GM06990 (cell line): ENCODE measurements around the gene CXCL8.

Experiments
- DNase-seq: peaks from one replicate; pipeline ENCODE4 v3.0.0-alpha.2; 2011; ENCODE audit not compliant: insufficient read length; ENCODE audit errors: extremely low read depth
- H3K27me3 ChIP-seq: replicated peaks from 2 replicates; pipeline ENCODE4 v1.6.0; 2011; ENCODE audit warnings: low read length; ENCODE audit not compliant: control insufficient read depth, insufficient read depth
- H3K36me3 ChIP-seq: 2 replicates; pipeline ENCODE4 v1.5.1; 2011; ENCODE audit warnings: low read length; ENCODE audit not compliant: control insufficient read depth, insufficient read depth
- H3K4me3 ChIP-seq: replicated peaks from 2 replicates; pipeline ENCODE4 v1.5.1; 2011; ENCODE audit warnings: low read depth, mild to moderate bottlenecking, control low read depth, low read length
- CTCF ChIP-seq: IDR thresholded peaks from 2 replicates; pipeline ENCODE4 v1.5.1; 2011; ENCODE audit warnings: low read length, control low read depth, mild to moderate bottlenecking, inconsistent platforms; ENCODE audit not compliant: insufficient read depth, poor library complexity, severe bottlenecking

The CXCL8 gene

GRCh38 chr4:73718375-73719373, 21.7 kb upstream of the CXCL8 start:
- H3K27me3 ChIP-seq = no peaks in the 10 kb centered on the region
- no peak for TF ChIP-seq CTCF
- H3K4me3 ChIP-seq = no peak overlapping the region
- H3K36me3 ChIP-seq = no peaks in the 10 kb centered on the region
- DNase-seq = peak; percentile 51

GRCh38 chr4:73721435-73721834, 18.9 kb upstream of the CXCL8 start:
- Histone ChIP-seq H3K27me3 (no peaks in the 10 kb centered on the region), H3K36me3 (no peaks in the 10 kb centered on the region), H3K4me3 (no peak overlapping the region)
- DNase-seq = no peak
- no peak for TF ChIP-seq CTCF

GRCh38 chr4:73721909-73722308, 18.5 kb upstream of the CXCL8 start:
- no peak for TF ChIP-seq CTCF
- no peak overlapping the region for H3K4me3 ChIP-seq
- no peaks in the 10 kb centered on the region for H3K36me3 ChIP-seq
- no peak for DNase-seq
- no peaks in the 10 kb centered on the region for H3K27me3 ChIP-seq

GRCh38 chr4:73723023-73723422, 17.3 kb upstream of the CXCL8 start:
- no peak for TF ChIP-seq CTCF
- Histone ChIP-seq H3K36me3 (no peaks in the 10 kb centered on the region), H3K27me3 (no peaks in the 10 kb centered on the region), H3K4me3 (no peak overlapping the region)
- no peak for DNase-seq

GRCh38 chr4:73723928-73724327, 16.4 kb upstream of the CXCL8 start:
- no peak for TF ChIP-seq CTCF
- no peak for DNase-seq
- H3K4me3 ChIP-seq = no peak overlapping the region
- H3K36me3 ChIP-seq = no peaks in the 10 kb centered on the region
- no peaks in the 10 kb centered on the region for H3K27me3 ChIP-seq
